ENCODE results near the gene BMF. TPM values are rescaled to one million over a fixed set of nuclear protein-coding genes. Genes with fewer than 3 reads are reported as not detected.

BMF gene
- total RNA-seq, 2 experiments from 2014 or later = 20.6 to 24.6 TPM

GRCh38 chr15:40038275-40038637, 70.4 kb downstream of the BMF start:
- Mint-ChIP-seq H3K9me3 (no peaks in the 10 kb centered on the region), H3K27ac (peak overlapping the region; percentile 98), H3K4me1 (peaks cover 40% of the 10 kb centered on the region), H3K27me3 (no peaks in the 10 kb centered on the region), H3K36me3 (peaks cover 20% of the 10 kb centered on the region), H3K4me3 (peak overlapping the region; percentile 99)
- ATAC-seq (ENCODE audit: low read depth) (no peak), DNase-seq (no peak)
- POLR2A ChIA-PET = interaction anchor here (0.7 to 2.6 kb wide), 6 partner anchors 10 to 270 kb away, joined by 3 to 13 read pairs (median 5); partner anchors contain the start of genes BUB1B, FSIP1 and PLCB2

Other genes starting within 250 kb of the BMF start
- under 1 TPM; 0.09 to 0.14 TPM for gene GPR176, start 188.6 kb downstream of the BMF start, total RNA-seq
- gene EIF2AK4, start 174.8 kb downstream of the BMF start, total RNA-seq = 10 to 100 TPM; 26.4 to 28.7 TPM
- 100 to 1,000 TPM; 155 to 170 TPM for gene SRP14, start 69.7 kb downstream of the BMF start, total RNA-seq
- 10 to 100 TPM; 59.3 TPM for gene BUB1B, start 52.2 kb upstream of the BMF start, total RNA-seq
- gene PAK6, start 130.2 kb upstream of the BMF start, total RNA-seq = 1 to 10 TPM in 1 of 2 experiments, under 1 TPM in 1; 0.91 to 1.3 TPM
- gene ANKRD63, start 174.2 kb upstream of the BMF start, total RNA-seq = under 1 TPM in 1 of 2 experiments, not detected in 1; 0.26 TPM
- gene PLCB2, start 199.1 kb upstream of the BMF start, total RNA-seq = 100 to 1,000 TPM; 173 to 174 TPM
- gene INAFM2, start 214.8 kb upstream of the BMF start, total RNA-seq = 1 to 10 TPM; 8.8 to 9.4 TPM
- 1 to 10 TPM; 2.3 to 2.6 TPM for gene CCDC9B, start 232.1 kb upstream of the BMF start, total RNA-seq
- not detected for gene PHGR1, start 242.2 kb upstream of the BMF start, total RNA-seq
- 1 to 10 TPM; 1.5 to 2.0 TPM for gene DISP2, start 249.3 kb upstream of the BMF start, total RNA-seq